RPMI7951 (cell line): Measurements from ENCODE around the gene RHOT1. TPM values are rescaled to one million over a fixed set of nuclear protein-coding genes. Genes with fewer than 3 reads are reported as not detected.

Source experiments
- DNase-seq: peaks from one replicate; pipeline ENCODE4 v3.0.0-alpha.2; 2012; ENCODE audit warnings: low read depth
- total RNA-seq: library from RNA; depleted of rRNA; stranded (reverse); fragments of >200 nt; shearing (Covaris generic); gene quantifications from 2 replicates; pipeline ENCODE4 v1.2.3, GENCODE V29; 2014; rRNA removed

RHOT1 gene
- total RNA-seq, 1 experiment from 2014 or later: 43.4 TPM

GRCh38 chr17:32268734-32269288, 126.5 kb downstream of the RHOT1 start:
- peak; percentile 25 for DNase-seq

GRCh38 chr17:32269377-32269776, 127.1 kb downstream of the RHOT1 start:
- peak; percentile 87 for DNase-seq

- DNase-seq: no peak
Measured at GRCh38 chr17:32271844-32272243, 129.5 kb downstream of the RHOT1 start.

- no peak for DNase-seq
Measured at GRCh38 chr17:32274101-32274500, 131.8 kb downstream of the RHOT1 start.

GRCh38 chr17:32274643-32275042, 132.3 kb downstream of the RHOT1 start:
- no peak for DNase-seq

Other genes with a start within 250 kb of the RHOT1 start
- 25.5 and 35.9 TPM in 2 replicates for gene UTP6, start 240.8 kb upstream of the RHOT1 start, total RNA-seq
- 14.2 and 24.4 TPM in 2 replicates for gene SUZ12, start 205.5 kb upstream of the RHOT1 start, total RNA-seq
- 4.2 and 12.6 TPM in 2 replicates for gene LRRC37B, start 135.1 kb upstream of the RHOT1 start, total RNA-seq
- 0.24 and 0.29 TPM in 2 replicates for gene RHBDL3, start 123.3 kb downstream of the RHOT1 start, total RNA-seq
- 12.5 and 18.4 TPM in 2 replicates for gene C17orf75, start 199.7 kb downstream of the RHOT1 start, total RNA-seq
- gene ZNF207, start 207.7 kb downstream of the RHOT1 start, total RNA-seq: 128 and 151 TPM in 2 replicates